Effector memory CD4-positive, alpha-beta T cell (primary cell): ENCODE measurements around the gene ERRFI1.

ENCODE experiments used
- DNase-seq, 3 donors: peaks; one replicate each; pipeline ENCODE4 v3.0.0-alpha.2; 2020
- H3K27ac ChIP-seq: 2 replicates; pipeline ENCODE4 v1.7.0; 2013; ENCODE audit warnings: mild to moderate bottlenecking, low read length, moderate library complexity; ENCODE audit not compliant: insufficient read depth, poor library complexity, severe bottlenecking
- H3K27me3 ChIP-seq: replicated peaks from 2 replicates; pipeline ENCODE4 v1.7.0; 2013; ENCODE audit warnings: mild to moderate bottlenecking, low read length; ENCODE audit not compliant: insufficient read depth, control insufficient read depth, poor library complexity, severe bottlenecking
- H3K36me3 ChIP-seq: 2 replicates; pipeline ENCODE4 v1.7.0; 2013; ENCODE audit warnings: mild to moderate bottlenecking, low read length, moderate library complexity; ENCODE audit not compliant: control insufficient read depth, insufficient read depth
- H3K4me1 ChIP-seq: 2 replicates; pipeline ENCODE4 v1.7.0; 2013; ENCODE audit warnings: low read length, mild to moderate bottlenecking; ENCODE audit not compliant: control insufficient read depth, insufficient read depth, poor library complexity, severe bottlenecking
- H3K4me3 ChIP-seq: 2 replicates; pipeline ENCODE4 v1.7.0; 2013; ENCODE audit warnings: low read length, low read depth, mild to moderate bottlenecking; ENCODE audit not compliant: insufficient read depth, poor library complexity, severe bottlenecking
- H3K9me3 ChIP-seq: 2 replicates; pipeline ENCODE4 v1.7.0; 2013; ENCODE audit warnings: mild to moderate bottlenecking, low read length, moderate library complexity; ENCODE audit not compliant: control insufficient read depth

ERRFI1 gene

GRCh38 chr1:7962014-7962335 lies 64.1 kb downstream of the ERRFI1 start:
- peak overlapping the region; percentile 86 for H3K4me3 ChIP-seq
- peaks cover 19% of the 10 kb centered on the region for H3K4me1 ChIP-seq
- peak overlapping the region; percentile 93 for H3K27ac ChIP-seq
- H3K36me3 ChIP-seq: peaks cover 30% of the 10 kb centered on the region
- H3K9me3 ChIP-seq: no peaks in the 10 kb centered on the region
- peak in 1 of 3 donors; percentile 14 for DNase-seq
- no peaks in the 10 kb centered on the region for H3K27me3 ChIP-seq
